ENCODE measurements around the gene ARPC5. TPM values are rescaled to one million over a fixed set of nuclear protein-coding genes. Genes with fewer than 3 reads are reported as not detected.

The ARPC5 gene
- total and polyA plus RNA-seq, 9 donors, result 41.8 to 104 (median 64.1) TPM

- no peaks in the 10 kb centered on the region for H3K36me3 ChIP-seq
- 89 to 100% (median 94%) methylated on average over 2 of the region's 2 CpGs for WGBS, 3 donors
- TF ChIP-seq CTCF (IDR thresholded peaks at IDR 0.05), result no peak
- TF ChIP-seq POLR2A (IDR thresholded peaks at IDR 0.05), result no peak
- TF ChIP-seq EP300 (IDR thresholded peaks at IDR 0.05), result no peak
- intact Hi-C loops (cut with DNase I), result no loop called here
- H3K4me1 ChIP-seq (ENCODE audit: insufficient read depth), result peaks cover 2% of the 10 kb centered on the region
- no peak overlapping the region for H3K27ac ChIP-seq
- no peak for DNase-seq
- H3K27me3 ChIP-seq, result no peaks in the 10 kb centered on the region
- H3K9me3 ChIP-seq, result no peaks in the 10 kb centered on the region
- H3K4me3 ChIP-seq, result no peak overlapping the region
Measured at GRCh38 chr1:183595537-183595936, 40.0 kb downstream of the ARPC5 start.

GRCh38 chr1:183593356-183593755 is 42.2 kb downstream of the ARPC5 start:
- Histone ChIP-seq H3K27me3 (no peaks in the 10 kb centered on the region), H3K4me1 (ENCODE audit: insufficient read depth) (peaks cover 2% of the 10 kb centered on the region), H3K36me3 (no peaks in the 10 kb centered on the region), H3K9me3 (no peaks in the 10 kb centered on the region), H3K4me3 (no peak overlapping the region), H3K27ac (no peak overlapping the region)
- 72 to 80% (median 77%) methylated on average over 3 of the region's 3 CpGs for WGBS, 3 donors
- TF ChIP-seq CTCF (IDR thresholded peaks at IDR 0.05), result no peak
- TF ChIP-seq POLR2A (IDR thresholded peaks at IDR 0.05), result no peak
- no peak for TF ChIP-seq EP300 (IDR thresholded peaks at IDR 0.05)
- DNase-seq, result no peak
- intact Hi-C loops (cut with DNase I), result no loop called here

GRCh38 chr1:183592733-183593132 is 42.9 kb downstream of the ARPC5 start:
- H3K9me3 ChIP-seq, result no peaks in the 10 kb centered on the region
- no peaks in the 10 kb centered on the region for H3K27me3 ChIP-seq
- H3K4me3 ChIP-seq, result no peak overlapping the region
- no peak for DNase-seq
- no peaks in the 10 kb centered on the region for H3K36me3 ChIP-seq
- WGBS, 3 donors, result 93 to 96% (median 96%) methylated on average over 7 of the region's 7 CpGs
- TF ChIP-seq CTCF (IDR thresholded peaks at IDR 0.05) (no peak), EP300 (IDR thresholded peaks at IDR 0.05) (no peak), POLR2A (IDR thresholded peaks at IDR 0.05) (no peak)
- intact Hi-C loops (cut with DNase I), result no loop called here
- H3K4me1 ChIP-seq (ENCODE audit: insufficient read depth), result no peaks in the 10 kb centered on the region
- no peak overlapping the region for H3K27ac ChIP-seq

GRCh38 chr1:183590244-183591191 is 45.1 kb downstream of the ARPC5 start, which contains the start of gene NCF2:
NCF2 (minus strand) TSS chr1:183590459; CDS start chr1:183590329, 130 bp downstream.
- Histone ChIP-seq H3K4me1 (ENCODE audit: insufficient read depth) (no peaks in the 10 kb centered on the region), H3K9me3 (no peaks in the 10 kb centered on the region), H3K27ac (no peak within 1 kb of the TSS), H3K36me3 (no peaks in the 10 kb centered on the region), H3K27me3 (no peaks in the 10 kb centered on the region), H3K4me3 (no peak within 1 kb of the TSS)
- 77 to 95% (median 92%) methylated on average over 6 of the region's 6 CpGs for WGBS, 3 donors
- TF ChIP-seq POLR2A (IDR thresholded peaks at IDR 0.05) (no peak), CTCF (IDR thresholded peaks at IDR 0.05) (no peak), EP300 (IDR thresholded peaks at IDR 0.05) (no peak)
- no peak for DNase-seq
- intact Hi-C loops (cut with DNase I), result no loop called here
